ENCODE measurements around the gene C1QTNF7. TPM values are rescaled to one million over a fixed set of nuclear protein-coding genes. Genes with fewer than 3 reads are reported as not detected.
A peak's percentile ranks its signal among the peaks of the same experiment; 100 is the strongest.

Gene C1QTNF7
- polyA plus RNA-seq, 6 donors from 2014 or later = not detected

GRCh38 chr4:15479913-15480185, 52.0 kb downstream of the C1QTNF7 start:
- Mint-ChIP-seq H3K4me3 (no peak overlapping the region), H3K36me3 (peaks cover 0 to 10% of the 10 kb centered on the region in 2 donors), H3K27me3 (peaks cover 0 to 7% (median 5%) of the 10 kb centered on the region in 3 donors)

DNA sequence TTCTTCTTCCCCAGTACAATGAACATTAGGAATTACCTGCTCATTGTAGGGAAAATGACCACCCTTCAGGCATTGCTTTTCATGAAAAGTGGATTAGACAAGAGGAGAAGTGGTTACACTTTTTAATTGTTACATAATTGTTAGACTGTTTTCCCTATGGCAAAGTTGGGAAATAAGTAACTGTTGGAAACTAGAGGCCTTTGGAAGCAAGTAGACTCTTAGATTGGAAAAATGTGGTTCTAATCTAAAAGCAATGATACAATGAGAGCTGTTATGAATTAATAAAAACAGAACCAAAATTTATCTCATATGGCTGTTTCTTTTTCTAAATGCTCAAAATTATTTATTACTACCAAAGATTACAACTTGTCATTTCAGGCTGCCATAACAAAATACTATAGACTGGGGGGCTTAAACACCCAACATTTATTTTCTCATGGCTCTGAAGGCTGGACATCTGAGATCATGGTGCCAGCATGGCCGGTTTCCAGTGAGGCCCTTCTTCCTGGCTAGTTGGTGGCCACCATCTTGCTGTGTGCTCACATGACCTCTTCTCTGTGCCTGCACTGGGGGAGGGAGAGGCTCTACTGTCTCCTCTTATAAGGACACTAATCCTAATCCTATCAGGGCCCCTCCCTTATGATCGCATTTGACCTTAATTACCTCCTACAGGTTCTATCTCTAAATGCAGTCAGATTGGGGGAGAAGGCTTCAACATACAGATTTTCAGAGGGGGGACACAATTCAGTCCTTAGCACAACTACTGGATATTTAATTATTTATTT, 54.3 kb downstream of the C1QTNF7 start:
- peaks cover 0 to 7% (median 5%) of the 10 kb centered on the region in 3 donors for H3K27me3 Mint-ChIP-seq
- no peak for ATAC-seq (ENCODE audit: low read depth in 2 of 2)
- H3K27ac Mint-ChIP-seq = peak overlapping the region in 1 of 6 donors; percentile 55

More at GRCh38 chr4:15479913-15480185, 52.0 kb downstream of the C1QTNF7 start:
- no peak overlapping the region for H3K27ac Mint-ChIP-seq
- H3K9me3 Mint-ChIP-seq = peaks cover 0 to 8% (median 3%) of the 10 kb centered on the region in 7 donors
- no peak for DNase-seq
- ATAC-seq (ENCODE audit: low read depth in 2 of 2) = no peak
- H3K4me1 Mint-ChIP-seq = no peaks in the 10 kb centered on the region

DNA sequence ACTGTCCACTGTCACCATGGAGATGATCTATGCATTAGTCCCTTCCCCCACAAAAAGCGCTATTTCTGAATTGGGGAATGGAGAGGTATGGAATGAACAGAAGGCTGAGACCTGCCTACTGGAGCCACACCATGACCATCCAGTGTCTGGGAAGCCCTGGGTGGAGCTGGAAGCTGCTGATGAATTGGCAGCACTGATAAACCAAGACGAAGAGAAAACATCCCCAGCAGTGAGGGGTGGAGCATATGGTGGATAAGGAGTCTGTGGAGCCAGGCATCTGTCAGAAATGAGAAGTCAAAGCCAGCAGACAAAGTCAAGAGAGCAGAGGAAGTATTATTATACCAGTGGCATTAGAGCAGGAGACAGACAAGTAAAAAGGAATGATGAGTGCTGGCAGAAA, 55.0 kb downstream of the C1QTNF7 start:
- H3K9me3 Mint-ChIP-seq = peaks cover 7 to 27% (median 17%) of the 10 kb centered on the region in 7 donors
- H3K4me1 Mint-ChIP-seq = no peaks in the 10 kb centered on the region
- H3K27me3 Mint-ChIP-seq = peaks cover 0 to 7% (median 5%) of the 10 kb centered on the region in 3 donors
- H3K36me3 Mint-ChIP-seq = peaks cover 0 to 20% of the 10 kb centered on the region in 2 donors
- ATAC-seq (ENCODE audit: low read depth in 2 of 2) (no peak), DNase-seq (no peak)
- no peak overlapping the region for H3K4me3 Mint-ChIP-seq
- no peak overlapping the region for H3K27ac Mint-ChIP-seq

More for the DNA sequence above, 54.3 kb downstream of the C1QTNF7 start:
- Mint-ChIP-seq H3K36me3 (peaks cover 0 to 16% of the 10 kb centered on the region in 2 donors), H3K4me3 (no peak overlapping the region), H3K4me1 (no peaks in the 10 kb centered on the region), H3K9me3 (peaks cover 6 to 21% (median 13%) of the 10 kb centered on the region in 7 donors)
- no peak for DNase-seq

DNA sequence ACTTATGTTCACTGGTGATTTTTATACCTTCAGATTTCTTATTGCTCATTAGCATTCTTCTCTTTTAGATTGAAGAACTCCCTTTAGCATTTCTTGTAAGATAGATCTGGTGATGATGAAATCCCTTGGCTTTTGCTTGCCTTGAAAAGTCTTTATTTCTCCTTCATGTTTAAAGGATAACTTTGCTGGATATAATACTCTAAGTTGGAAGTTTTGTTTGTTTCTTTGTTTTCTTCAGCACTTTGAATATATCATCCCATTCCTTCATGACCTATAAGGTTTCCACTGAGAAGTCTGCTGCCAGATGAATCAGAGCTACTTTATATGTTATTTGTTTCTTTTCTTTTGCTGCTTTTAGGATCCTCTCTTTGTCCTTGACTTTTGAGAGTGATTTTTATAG, 60.3 kb downstream of the C1QTNF7 start:
- ATAC-seq (ENCODE audit: low read depth in 2 of 2) (no peak), DNase-seq (no peak)
- H3K27me3 Mint-ChIP-seq = peaks cover 0 to 15% (median 10%) of the 10 kb centered on the region in 3 donors
- peaks cover 19 to 50% (median 32%) of the 10 kb centered on the region in 7 donors for H3K9me3 Mint-ChIP-seq
- no peaks in the 10 kb centered on the region for H3K4me1 Mint-ChIP-seq
- no peak overlapping the region for H3K4me3 Mint-ChIP-seq
- H3K27ac Mint-ChIP-seq = no peak overlapping the region
- peaks cover 12 to 38% of the 10 kb centered on the region in 2 donors for H3K36me3 Mint-ChIP-seq

DNA sequence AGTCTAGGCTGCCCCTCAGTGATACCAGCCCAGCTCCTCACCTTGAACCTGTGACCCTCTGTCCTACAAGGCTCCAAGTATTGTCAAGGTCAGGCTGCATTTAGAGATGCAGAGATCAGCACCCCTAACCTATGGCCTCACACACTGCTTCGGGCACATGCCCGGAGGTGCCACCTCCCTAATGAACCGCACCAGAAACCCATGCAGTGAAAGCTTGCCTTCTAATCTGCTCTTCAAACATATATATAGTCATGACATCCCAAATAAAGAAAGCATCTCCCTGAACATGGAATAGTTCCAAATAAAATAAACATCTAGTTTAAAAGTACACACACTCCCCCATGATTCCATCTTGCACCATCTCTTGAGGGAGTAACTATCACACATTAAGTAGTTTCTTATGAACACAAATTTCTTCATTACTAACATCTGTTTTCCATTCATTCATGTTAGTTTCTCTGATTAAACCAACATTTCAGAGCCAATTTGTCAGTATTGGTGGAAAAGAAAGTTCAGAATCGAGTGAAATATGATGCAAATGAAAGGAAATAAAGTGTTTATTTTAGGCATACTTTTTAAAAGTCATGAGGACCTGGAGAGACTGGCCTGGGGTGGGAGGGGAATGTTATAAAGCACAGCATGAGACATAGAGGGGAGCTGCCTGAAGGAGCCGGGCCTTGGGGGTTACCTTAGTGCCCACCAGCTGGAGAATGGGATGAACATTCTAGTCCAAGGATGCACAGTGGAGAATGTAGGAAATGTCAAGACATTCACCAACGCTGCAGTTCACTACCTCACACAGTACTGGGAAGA, 61.0 kb downstream of the C1QTNF7 start:
- ATAC-seq (ENCODE audit: low read depth in 2 of 2) = no peak
- Mint-ChIP-seq H3K4me3 (no peak overlapping the region), H3K9me3 (peaks cover 19 to 50% (median 30%) of the 10 kb centered on the region in 7 donors), H3K36me3 (peaks cover 12 to 37% of the 10 kb centered on the region in 2 donors), H3K4me1 (no peaks in the 10 kb centered on the region), H3K27me3 (peaks cover 0 to 13% (median 9%) of the 10 kb centered on the region in 3 donors), H3K27ac (peak overlapping the region in 1 of 6 donors; percentile 23)
- no peak for DNase-seq

- H3K4me3 Mint-ChIP-seq = no peak overlapping the region
- peaks cover 12 to 30% of the 10 kb centered on the region in 2 donors for H3K36me3 Mint-ChIP-seq
- DNase-seq = no peak
- ATAC-seq (ENCODE audit: low read depth in 2 of 2) = no peak
- no peaks in the 10 kb centered on the region for H3K4me1 Mint-ChIP-seq
- H3K27me3 Mint-ChIP-seq = peaks cover 0 to 8% (median 5%) of the 10 kb centered on the region in 3 donors
- no peak overlapping the region for H3K27ac Mint-ChIP-seq
- H3K9me3 Mint-ChIP-seq = peaks cover 16 to 50% (median 26%) of the 10 kb centered on the region in 7 donors
Observed at GRCh38 chr4:15489551-15489950, 61.7 kb downstream of the C1QTNF7 start.

- Mint-ChIP-seq H3K27me3 (peaks cover 0 to 11% (median 8%) of the 10 kb centered on the region in 3 donors), H3K4me1 (no peaks in the 10 kb centered on the region), H3K4me3 (no peak overlapping the region), H3K36me3 (peaks cover 7 to 14% of the 10 kb centered on the region in 2 donors), H3K9me3 (peaks cover 5 to 32% (median 16%) of the 10 kb centered on the region in 7 donors), H3K27ac (no peak overlapping the region)
- ATAC-seq (ENCODE audit: low read depth in 2 of 2) (no peak), DNase-seq (no peak)
Observed at GRCh38 chr4:15493411-15493810, 65.6 kb downstream of the C1QTNF7 start.

GRCh38 chr4:15495621-15496020, 67.8 kb downstream of the C1QTNF7 start:
- peaks cover 0 to 16% (median 8%) of the 10 kb centered on the region in 7 donors for H3K9me3 Mint-ChIP-seq
- H3K27me3 Mint-ChIP-seq = peaks cover 0 to 9% (median under 1%) of the 10 kb centered on the region in 3 donors
- H3K36me3 Mint-ChIP-seq = no peaks in the 10 kb centered on the region
- no peaks in the 10 kb centered on the region for H3K4me1 Mint-ChIP-seq
- H3K27ac Mint-ChIP-seq = peak overlapping the region in 1 of 6 donors; percentile 64
- DNase-seq = no peak
- no peak for ATAC-seq (ENCODE audit: low read depth in 2 of 2)
- no peak overlapping the region for H3K4me3 Mint-ChIP-seq

Other genes starting within 250 kb of the C1QTNF7 start
- not detected for gene CC2D2A, start 41.8 kb downstream of the C1QTNF7 start, polyA plus RNA-seq (ENCODE audit: low read depth in 6 of 6)
- 100 to 1,000 TPM in 5 of 6 donors, 10 to 100 TPM in 1; 97.0 to 172 (median 108) TPM for gene FBXL5, start 227.3 kb downstream of the C1QTNF7 start, polyA plus RNA-seq (ENCODE audit: low read depth in 6 of 6)

All from naive B cell (primary cell).